ENCODE results near the gene SPATA33.
"Not testable (repeated sequence)": the region's sequence is repeated elsewhere in the genome, so short reads cannot be mapped to it uniquely, and the experiment has no call there.

Gene SPATA33

DNA sequence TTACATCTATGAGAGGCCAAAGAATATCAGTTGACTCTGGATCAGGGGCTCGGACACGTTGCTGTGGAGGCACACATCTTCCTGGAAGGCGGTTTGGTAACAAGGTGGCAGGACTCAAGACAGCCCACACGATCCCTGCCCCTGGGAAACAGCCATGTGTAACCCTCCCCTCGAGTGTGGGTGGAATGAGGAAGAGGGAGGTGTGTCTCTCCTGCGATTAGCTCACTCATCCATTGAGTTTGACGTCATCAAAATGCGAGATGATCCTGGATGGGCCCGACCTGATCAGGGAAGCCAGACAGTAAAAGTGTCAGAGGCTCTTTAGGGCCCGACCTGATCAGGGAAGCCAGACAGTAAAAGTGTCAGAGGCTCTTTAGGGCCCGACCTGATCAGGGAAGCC lies 6.6 kb downstream of the SPATA33 start:
- DNase-seq (ENCODE audit: low read depth, low spot score) = not testable (repeated sequence)

DNA sequence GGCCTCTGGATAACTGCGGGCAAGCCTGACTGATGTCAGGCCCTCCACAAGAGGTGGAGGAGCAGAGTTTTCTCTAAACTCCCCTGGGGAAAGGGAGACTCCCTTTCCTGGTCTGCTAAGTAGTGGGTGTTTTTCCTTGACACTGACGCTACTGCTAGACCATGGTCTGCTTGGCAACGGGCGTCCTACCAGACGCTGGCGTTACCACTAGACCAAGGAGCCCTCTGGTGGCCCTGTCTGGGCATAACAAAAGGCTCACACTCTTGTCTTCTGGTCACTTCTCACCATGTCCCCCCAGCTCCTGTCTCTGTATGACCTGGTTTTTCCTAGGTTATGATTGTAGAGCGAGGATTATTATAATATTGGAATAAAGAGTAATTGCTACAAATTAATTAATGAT lies 9.4 kb downstream of the SPATA33 start:
- DNase-seq (ENCODE audit: low read depth, low spot score) = not testable (repeated sequence)

DNA sequence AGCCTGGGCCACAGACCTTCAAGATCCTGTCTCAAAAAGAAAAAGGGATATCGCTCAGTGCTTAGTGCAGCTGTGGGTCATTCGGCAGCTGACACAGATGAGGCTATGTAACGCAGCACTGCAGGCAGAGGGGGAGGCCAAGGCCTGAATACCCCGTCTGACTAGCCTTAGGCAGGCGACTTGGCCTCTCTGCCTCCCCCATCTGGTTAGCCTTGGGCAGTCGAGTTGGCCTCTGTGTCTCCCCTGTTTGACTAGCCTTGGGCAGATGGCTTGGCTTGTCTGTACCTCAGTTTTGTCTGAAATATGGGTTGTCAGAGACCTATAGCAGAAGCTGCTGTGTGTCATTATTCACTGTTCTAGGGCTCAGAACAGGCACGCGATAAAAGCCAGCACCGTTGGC lies 10.0 kb downstream of the SPATA33 start:
- no peak for DNase-seq (ENCODE audit: low read depth, low spot score)

DNA sequence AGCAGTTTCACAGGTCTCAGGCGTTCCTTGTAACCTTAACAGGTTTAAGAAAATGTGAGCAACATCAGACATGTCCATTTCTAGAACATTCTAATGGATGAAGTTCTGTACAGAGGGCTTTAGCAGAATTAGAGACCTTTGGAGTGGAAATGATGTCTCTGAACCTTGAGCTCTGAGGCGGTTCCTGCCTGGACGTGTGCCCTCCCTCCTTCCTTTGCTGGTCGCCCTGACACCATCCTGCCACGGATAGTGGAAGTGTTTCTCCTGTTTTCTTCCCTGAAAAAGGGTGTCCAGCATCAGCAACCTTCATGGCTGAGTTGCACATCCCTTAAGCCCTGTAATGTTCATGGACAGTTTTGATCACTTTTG lies 11.1 kb downstream of the SPATA33 start:
- no peak for DNase-seq (ENCODE audit: low read depth, low spot score)

DNA sequence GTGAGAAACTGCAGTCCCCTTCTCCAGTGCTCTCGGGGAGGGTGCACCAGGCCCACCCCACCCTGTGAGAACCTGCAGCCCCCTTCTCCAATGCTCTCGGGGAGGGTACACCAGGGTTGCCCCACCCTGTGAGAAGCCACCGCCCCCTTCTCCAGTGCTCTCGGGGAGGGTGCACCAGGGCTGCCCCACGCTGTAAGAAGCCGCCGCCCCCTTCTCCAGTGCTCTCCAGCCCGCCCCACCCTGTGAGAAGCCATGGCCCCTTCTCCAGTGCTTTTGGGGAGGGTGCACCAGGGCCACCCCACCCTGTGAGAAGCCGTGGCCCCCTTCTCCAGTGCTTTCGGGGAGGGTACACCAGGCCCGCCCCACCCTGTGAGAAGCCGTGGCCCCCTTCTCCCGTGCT lies 12.1 kb downstream of the SPATA33 start:
- no peak for DNase-seq (ENCODE audit: low read depth, low spot score)

DNA sequence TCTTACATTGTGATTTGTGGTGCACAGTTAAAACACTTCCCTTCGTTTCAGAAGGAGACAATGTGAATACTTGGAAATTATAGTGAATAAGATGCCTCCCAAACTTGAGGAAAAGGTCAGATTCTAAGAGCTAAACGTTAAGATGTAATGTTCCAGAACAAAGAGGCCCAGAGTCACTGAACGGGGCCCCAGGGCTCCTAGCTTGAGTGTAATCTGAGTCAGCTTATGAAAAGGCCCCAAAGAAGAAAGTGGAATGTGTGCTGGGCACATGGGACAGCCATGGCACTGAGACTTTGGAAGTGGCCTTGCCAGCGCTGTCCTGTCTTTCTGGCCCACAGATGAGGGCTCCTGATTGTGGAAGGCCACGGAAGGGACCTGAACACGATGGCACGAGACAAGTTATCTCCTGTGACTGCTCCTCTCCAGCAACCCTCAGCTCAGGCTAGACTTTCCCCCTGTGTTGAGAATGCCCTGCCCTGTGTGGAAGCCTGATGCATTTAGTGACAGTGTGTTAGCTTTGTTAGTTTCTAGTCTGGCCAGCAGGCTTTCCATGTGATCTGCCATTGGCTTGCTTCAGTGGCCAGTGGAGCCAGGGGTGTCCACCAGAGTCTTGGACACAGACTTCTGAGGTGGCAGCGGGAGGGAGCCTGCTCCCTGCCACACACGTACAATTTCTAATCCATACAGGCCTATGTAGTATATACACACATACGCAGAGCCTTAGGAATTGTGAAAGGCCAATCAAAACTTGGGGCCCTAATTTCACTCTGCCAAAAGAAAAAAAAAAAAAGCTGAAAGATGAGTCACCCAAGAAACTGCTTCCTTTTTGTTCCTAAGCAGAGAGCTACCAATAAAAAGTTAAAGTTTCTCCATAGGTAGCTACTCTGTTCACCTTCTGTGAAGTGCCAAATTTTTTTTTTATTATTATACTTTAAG lies 13.1 kb downstream of the SPATA33 start:
- no peak for DNase-seq (ENCODE audit: low read depth, low spot score)

DNA sequence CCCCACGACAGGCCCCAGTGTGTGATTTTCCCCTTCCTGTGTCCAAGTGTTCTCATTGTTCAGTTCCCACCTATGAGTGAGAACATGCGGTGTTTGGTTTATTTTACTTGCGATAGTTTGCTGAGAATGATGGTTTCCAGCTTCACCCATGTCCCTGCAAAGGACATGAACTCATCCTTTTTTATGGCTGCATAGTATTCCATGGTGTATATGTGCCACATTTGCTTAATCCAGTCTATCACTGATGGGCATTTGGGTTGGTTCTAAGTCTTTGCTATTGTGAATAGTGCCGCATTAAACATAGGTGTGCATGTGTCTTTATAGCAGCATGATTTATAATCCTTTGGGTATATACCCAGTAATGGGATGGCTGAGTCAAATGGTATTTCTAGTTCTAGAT lies 13.9 kb downstream of the SPATA33 start:
- not testable (repeated sequence) for DNase-seq (ENCODE audit: low read depth, low spot score)

DNA sequence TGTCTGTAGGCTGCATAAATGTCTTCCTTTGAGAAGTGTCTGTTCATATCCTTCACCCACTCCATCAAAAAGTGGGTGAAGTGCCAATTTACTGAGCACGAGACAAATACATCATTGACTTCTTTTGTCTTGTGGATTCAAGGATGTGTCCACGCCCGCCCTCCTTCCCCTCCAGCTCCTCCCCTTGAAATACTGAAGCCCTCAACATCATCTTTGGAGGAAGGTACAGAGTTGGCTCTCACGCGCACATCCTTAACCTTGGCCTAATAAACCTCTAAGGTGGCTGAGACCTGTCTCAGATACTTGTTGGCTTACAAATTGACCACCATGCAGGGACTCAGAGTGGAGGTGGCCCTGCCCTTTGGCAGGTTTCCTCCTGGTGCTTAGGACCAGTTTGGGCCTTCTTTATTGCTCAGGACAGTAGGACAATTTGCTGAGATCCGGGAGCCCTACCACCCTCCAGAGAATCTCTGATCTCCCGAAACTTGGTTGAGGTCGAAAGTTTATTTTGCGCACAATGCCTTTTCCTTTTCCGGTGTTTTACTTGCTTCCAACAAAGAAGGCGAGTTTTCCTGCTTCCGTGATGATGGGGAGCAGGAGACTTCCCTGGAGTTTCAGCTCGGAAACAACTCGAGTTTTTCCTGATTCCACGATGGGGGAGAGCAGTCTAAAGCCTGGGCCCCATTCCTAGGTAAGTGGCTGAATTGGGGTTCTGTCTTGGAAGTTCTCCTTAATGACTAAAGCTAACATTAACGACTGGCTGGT lies 14.7 kb downstream of the SPATA33 start:
- DNase-seq (ENCODE audit: low read depth, low spot score) = no peak

DNA sequence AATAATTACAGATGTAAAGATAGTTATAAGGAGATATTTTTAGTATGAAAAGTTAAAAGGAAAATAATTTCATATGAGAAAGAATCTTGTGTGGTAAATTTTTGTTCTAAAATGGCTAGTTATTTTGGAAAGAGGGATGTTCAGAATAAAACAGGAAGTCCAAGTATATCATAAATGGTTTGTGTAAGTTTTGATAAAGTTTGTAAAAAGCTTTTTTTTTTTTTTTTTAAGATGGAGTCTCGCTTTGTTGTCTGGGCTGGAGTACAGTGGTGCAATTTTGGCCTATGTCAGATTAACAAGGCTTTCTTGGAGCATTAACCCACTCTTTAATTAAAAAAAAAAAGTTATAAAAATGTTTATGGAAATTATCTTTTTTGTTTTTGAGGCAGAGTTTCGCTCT lies 20.6 kb downstream of the SPATA33 start:
- no peak for DNase-seq (ENCODE audit: low read depth, low spot score)

DNA sequence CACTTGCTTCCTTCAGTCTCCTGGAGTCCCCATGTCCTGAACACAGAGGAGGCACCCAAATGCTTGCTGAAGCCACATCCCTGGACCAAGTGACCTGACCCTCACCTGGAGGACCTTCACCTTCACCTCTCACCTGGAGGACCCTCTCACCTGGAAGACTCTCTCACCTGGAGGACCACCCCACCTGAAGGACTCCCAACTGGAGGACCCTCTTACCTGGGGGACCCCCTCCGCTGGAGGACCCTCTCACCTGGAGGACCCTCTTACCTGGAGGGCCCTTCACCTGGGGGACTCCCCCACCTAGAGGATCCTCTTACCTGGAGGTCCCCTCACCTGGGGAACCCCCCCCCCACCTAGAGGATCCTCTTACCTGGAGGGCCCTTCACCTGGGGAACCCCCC lies 28.3 kb downstream of the SPATA33 start:
- DNase-seq (ENCODE audit: low read depth, low spot score) = no peak

DNA sequence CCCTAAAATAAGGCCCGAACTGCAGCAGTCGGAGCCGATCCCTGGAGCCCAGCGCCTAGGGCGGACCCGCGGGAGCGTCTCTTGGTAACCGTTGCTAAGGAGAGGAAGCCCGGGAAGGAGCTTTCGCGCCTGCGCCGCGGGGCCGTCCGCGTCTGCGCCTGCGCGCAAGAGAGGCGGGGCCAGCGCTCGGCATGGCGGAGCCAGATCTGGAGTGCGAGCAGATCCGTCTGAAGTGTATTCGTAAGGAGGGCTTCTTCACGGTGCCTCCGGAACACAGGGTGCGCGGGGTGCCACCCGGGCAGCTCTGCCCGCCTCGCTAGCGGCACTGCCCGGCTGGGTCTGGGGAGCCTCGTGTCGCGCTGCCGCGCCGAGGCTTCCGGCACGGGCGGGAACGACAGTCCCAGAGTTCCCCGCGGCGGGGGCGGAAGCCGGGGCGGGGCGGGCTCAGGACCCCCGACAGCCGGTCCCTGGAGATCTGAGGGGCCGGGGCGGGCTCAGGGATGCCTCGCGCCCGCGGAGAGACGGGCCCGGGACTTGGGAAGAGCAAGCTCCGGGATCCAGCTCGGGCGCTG lies 29.0 kb downstream of the SPATA33 start, which contains the start of gene CDK10:
CDK10 (plus strand) TSS at position 170 of the 572 bp plus-strand sequence; CDS start at position 192, 22 bp downstream.
- peak; percentile 80 for DNase-seq (ENCODE audit: low read depth, low spot score)

DNA sequence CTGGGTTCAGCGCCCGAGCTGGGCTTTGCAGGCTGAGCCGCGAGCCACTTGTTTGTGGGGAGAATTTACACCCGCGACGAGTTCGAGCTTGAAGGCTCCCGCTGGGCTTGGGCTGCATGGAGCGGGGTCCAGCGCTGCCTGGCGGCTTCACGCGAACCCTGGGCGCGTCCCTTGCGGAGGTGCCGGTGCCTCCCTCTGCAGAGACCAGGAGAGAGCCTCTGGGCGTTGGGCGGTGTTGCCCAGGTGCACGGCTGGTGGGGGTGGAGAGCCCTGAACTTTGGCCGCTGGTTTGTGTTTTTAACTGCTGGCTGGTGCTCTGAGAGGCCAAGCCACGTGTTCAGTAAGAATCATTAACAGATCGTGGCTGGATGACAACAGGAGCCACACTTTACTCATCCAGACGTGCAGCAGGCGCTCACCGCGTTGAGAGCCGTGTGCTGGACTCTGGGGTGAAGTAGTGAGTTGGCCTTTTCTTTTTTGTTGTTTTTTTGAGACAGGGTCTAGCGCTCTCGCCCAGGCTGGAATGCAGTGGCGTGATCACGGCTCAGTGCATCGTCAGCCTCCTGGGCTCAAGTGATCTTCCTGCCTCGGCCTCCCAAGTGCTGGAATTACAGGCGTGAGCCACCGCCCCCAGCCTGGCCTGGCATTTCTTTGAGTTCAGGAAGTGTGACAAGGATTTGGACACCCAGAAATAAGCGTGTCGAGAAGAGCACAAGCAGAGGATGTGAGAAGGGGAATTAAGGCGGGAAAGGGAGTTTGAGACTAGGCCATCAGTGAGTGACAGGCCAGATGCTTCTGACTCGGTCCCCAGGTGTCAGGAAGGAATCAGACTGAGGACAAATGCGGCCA lies 29.7 kb downstream of the SPATA33 start:
- no peak for DNase-seq (ENCODE audit: low read depth, low spot score)

DNA sequence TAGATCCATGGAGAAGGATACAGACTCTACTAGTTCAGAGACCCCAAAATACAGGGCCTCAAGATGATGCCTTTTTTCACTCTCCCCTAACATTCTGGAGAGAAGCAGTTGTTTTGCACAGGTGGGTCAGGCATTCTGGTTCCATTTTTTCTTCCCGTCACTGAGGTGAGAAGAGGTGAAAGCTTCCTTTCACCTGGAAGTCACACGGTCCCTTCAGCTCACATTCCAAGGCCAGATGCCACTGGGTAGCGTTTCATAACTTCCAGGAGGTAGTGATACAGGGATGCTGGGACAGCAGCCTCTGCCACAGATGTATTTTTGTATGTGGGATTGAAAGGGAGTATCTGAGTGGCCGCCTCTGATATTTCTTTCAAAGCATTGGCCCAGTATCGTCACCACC lies 30.8 kb downstream of the SPATA33 start:
- DNase-seq (ENCODE audit: low read depth, low spot score) = no peak

DNA sequence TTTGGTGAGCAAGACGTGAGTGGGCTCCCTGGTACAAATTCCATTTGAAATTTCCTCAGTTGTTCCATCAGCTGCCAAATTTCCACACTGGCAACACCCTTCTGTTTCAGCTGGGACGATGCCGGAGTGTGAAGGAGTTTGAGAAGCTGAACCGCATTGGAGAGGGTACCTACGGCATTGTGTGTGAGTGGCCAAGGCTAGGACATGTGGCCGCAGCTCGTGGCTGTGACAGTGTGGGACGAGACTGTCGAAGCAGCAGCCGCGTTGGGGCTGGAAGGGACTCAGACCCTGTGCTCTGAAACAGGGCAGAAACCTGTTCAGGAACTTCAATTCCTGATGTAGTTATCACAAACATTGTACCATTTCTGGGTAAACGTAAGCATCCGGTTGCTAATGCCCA lies 31.5 kb downstream of the SPATA33 start:
- DNase-seq (ENCODE audit: low read depth, low spot score) = no peak

DNA sequence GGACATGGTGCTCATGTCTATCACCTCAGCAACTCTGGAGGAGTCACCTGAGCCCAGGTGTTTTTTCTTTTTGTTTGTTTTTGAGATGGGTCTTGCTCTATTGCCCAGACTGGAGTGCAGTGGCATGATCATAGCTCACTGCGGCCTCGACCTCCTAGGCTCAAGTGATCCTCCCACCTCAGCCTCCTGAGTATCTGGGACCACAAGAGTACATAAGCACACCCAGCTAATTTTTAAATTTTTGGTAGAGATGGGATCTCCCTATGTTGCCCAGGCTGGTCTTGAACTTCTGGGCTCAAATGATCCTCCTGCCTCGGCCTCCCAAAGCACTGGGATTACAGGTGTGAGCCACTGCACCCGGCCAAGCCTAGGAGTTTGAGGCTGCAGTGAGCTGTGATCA lies 32.0 kb downstream of the SPATA33 start:
- not testable (repeated sequence) for DNase-seq (ENCODE audit: low read depth, low spot score)

DNA sequence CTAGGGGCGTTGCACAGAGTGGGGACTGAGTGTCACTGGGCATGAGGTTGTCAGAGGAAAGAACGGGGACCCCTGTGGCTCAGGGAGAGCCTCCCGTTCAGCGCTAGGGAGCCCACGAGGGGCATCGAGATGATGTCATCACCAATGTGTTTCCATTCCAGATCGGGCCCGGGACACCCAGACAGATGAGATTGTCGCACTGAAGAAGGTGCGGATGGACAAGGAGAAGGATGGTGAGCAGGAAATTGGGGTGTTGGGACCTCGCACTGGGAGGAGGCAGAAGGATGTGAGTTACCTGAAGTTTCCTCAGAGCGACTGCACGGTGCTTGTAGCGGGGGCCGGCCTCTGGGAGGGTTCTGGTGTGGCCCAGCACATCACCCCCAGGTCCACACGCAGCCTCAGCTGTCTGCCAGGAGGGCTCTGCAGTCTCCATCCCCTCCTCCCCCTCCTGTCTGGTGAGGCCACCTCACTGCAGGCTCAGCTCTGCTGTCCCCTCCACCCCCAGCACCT lies 32.8 kb downstream of the SPATA33 start:
- no peak for DNase-seq (ENCODE audit: low read depth, low spot score)

DNA sequence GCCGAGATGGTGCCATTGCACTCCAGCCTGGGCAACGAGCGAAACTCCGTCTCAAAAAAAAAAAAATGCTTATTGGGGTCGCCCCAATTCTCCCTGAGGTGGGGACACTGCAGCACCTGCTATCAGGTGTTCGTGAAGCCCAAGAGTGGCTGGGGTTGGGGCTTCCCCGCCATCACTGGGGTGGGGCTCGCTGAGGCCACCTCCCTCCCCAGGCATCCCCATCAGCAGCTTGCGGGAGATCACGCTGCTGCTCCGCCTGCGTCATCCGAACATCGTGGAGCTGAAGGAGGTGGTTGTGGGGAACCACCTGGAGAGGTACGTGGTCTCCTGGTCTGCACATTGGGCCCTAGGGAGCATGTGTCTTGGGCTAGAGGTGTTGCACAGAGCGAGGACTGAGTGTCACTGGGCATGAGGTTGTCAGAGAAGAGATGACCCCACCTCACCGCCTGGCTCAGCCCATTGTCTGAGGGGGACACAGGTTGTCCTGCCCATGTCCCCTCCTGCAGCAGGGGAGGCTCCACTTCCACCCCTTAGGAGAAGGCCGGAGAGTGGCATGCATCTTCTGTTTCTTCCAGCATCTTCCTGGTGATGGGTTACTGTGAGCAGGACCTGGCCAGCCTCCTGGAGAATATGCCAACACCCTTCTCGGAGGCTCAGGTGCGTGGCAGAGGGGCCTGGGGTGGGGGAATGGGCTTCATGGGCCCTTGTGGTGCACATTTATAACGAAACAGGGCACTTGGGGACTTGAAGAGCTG lies 33.8 kb downstream of the SPATA33 start:
- DNase-seq (ENCODE audit: low read depth, low spot score) = no peak

DNA sequence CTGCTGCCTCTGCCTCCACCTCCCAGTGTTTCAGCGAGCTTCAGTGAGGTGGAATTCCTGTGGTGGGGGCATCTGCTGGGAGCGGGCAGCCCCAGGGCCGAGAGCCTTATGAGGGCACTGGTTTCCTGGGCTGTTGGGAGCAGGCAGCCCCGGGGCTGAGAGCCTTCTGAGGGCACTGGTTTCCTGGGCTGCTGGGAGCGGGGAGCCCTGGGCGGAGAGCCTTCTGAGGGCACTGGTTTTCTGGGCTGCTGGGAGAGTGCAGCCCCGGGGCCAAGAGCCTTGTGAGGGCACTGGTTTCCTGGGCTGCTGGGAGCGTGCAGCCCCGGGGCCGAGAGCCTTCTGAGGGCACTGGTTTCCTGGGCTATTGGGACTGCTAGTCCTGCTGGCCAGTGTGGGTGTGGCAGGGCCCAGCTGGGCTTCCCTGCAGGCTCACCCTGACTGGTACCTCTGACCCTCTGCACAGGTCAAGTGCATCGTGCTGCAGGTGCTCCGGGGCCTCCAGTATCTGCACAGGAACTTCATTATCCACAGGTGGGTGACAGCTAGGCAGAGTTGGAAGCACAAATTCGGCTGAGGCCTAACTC lies 34.4 kb downstream of the SPATA33 start:
- DNase-seq (ENCODE audit: low read depth, low spot score) = no peak

DNA sequence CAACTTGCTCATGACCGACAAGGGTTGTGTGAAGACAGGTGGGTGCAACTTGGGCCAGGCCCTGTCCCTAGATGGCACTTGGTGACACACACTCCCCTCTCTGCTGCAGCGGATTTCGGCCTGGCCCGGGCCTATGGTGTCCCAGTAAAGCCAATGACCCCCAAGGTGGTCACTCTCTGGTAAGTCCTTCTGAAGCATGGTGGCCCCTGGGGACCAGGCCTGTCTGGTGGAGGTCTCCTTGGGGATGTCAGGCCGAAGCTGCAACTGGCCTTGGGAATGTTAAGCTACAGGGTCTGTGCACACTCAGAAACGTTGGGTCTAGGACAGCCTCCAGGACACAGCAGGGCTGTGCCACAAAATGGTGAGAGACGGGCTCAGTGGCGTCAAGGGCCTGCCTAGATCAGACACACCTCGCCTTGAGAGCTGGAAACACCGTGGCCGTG lies 35.7 kb downstream of the SPATA33 start:
- DNase-seq (ENCODE audit: low read depth, low spot score) = no peak
